Activated CD4-positive, alpha-beta T cell treated with anti-CD3 and anti-CD28 coated beads, Interleukin-2, amount 50 U/mL, for 16 hours (primary cell): Measurements from ENCODE around the gene SP2.

Experiments used
- DNase-seq: peaks from one replicate; pipeline ENCODE4 v3.0.0-alpha.2; 2020

SP2 gene

GRCh38 chr17:47895856-47896671, at the start of gene SP2:
TSS of gene SP2 (plus strand) at chr17:47896236. CDS start at chr17:47896287, 51 bp downstream.
- peak; percentile 100 for DNase-seq

GRCh38 chr17:47846716-47847340, 49.2 kb upstream of the SP2 start:
- no peak for DNase-seq

GRCh38 chr17:47847341-47848197, 48.5 kb upstream of the SP2 start:
- DNase-seq: peak; percentile 23

- no peak for DNase-seq
These were observed 47.9 kb upstream of the SP2 start for GRCh38 chr17:47848198-47848513.

- DNase-seq: no peak
These were observed 45.7 kb upstream of the SP2 start for GRCh38 chr17:47850373-47850691.

GRCh38 chr17:47850692-47851573, 45.1 kb upstream of the SP2 start, which contains the start of gene SP6:
TSS of gene SP6 (minus strand) at chr17:47851163. CDS start at chr17:47848429, 2,734 bp downstream.
- peak; percentile 38 for DNase-seq

- DNase-seq: no peak
These were observed 44.3 kb upstream of the SP2 start for GRCh38 chr17:47851764-47852112.

GRCh38 chr17:47852113-47852949, 43.7 kb upstream of the SP2 start:
- DNase-seq: no peak

- DNase-seq: no peak
These were observed 42.4 kb upstream of the SP2 start for GRCh38 chr17:47853616-47854015.

GRCh38 chr17:47855737-47856136, 40.3 kb upstream of the SP2 start:
- no peak for DNase-seq

- no peak for DNase-seq
These were observed 39.2 kb upstream of the SP2 start for GRCh38 chr17:47856830-47857229.

- DNase-seq: no peak
These were observed 38.2 kb upstream of the SP2 start for GRCh38 chr17:47857551-47858455.

GRCh38 chr17:47860386-47860785, 35.6 kb upstream of the SP2 start:
- DNase-seq: no peak

GRCh38 chr17:47862621-47863440, 33.2 kb upstream of the SP2 start:
- DNase-seq: no peak

GRCh38 chr17:47864791-47865216, 31.2 kb upstream of the SP2 start:
- peak; percentile 65 for DNase-seq

GRCh38 chr17:47866941-47867340, 29.1 kb upstream of the SP2 start:
- DNase-seq: no peak

GRCh38 chr17:47867813-47868533, 28.1 kb upstream of the SP2 start:
- DNase-seq: no peak

- DNase-seq: no peak
These were observed 26.9 kb upstream of the SP2 start for GRCh38 chr17:47869114-47869513.

GRCh38 chr17:47870056-47870455, 26.0 kb upstream of the SP2 start:
- DNase-seq: no peak
